ENCODE results near the gene OR2G6.
"Not testable (repeated sequence)": the region's sequence is repeated elsewhere in the genome, so short reads cannot be mapped to it uniquely, and the experiment has no call there.

Gene OR2G6

GRCh38 chr1:248574657-248575056 lies 66.8 kb downstream of the OR2G6 start, which contains the start of gene OR2T34:
OR2T34 (minus strand) TSS chr1:248574757; CDS start chr1:248574757, 0 bp downstream.
- DNase-seq (ENCODE audit: low spot score): not testable (repeated sequence)

GRCh38 chr1:248576260-248576980 lies 68.5 kb downstream of the OR2G6 start:
- DNase-seq (ENCODE audit: low spot score): no peak

Data from CD4-positive, alpha-beta T cell treated with Interleukin-2 at 100 ng/mL for 4 hours (primary cell).